Stimulated activated CD8-positive, alpha-beta memory T cell treated with anti-CD3 and anti-CD28 coated beads, Interleukin-4, amount 100 ng/mL, for 24 hours (primary cell): ENCODE data around the gene RNF169.

Source experiments
- DNase-seq: peaks from one replicate; pipeline ENCODE4 v3.0.0-alpha.2; 2020; ENCODE audit warnings: low read depth

The RNF169 gene

GRCh38 chr11:74768172-74768651 lies 19.6 kb downstream of the RNF169 start:
- peak; percentile 10 for DNase-seq

GRCh38 chr11:74769055-74769707 lies 20.5 kb downstream of the RNF169 start:
- DNase-seq, result no peak

- no peak for DNase-seq
Measured at GRCh38 chr11:74770456-74770855, 21.8 kb downstream of the RNF169 start.

GRCh38 chr11:74771139-74771538 lies 22.5 kb downstream of the RNF169 start:
- no peak for DNase-seq

- DNase-seq, result no peak
Measured at GRCh38 chr11:74773476-74773875, 24.8 kb downstream of the RNF169 start.

GRCh38 chr11:74775762-74776161 lies 27.1 kb downstream of the RNF169 start:
- no peak for DNase-seq

GRCh38 chr11:74776546-74776945 lies 27.9 kb downstream of the RNF169 start:
- DNase-seq, result no peak

- DNase-seq, result no peak
Measured at GRCh38 chr11:74777038-74777437, 28.4 kb downstream of the RNF169 start.

- DNase-seq, result no peak
Measured at GRCh38 chr11:74777877-74778276, 29.2 kb downstream of the RNF169 start.

- no peak for DNase-seq
Measured at GRCh38 chr11:74778581-74778980, 29.9 kb downstream of the RNF169 start.

GRCh38 chr11:74780248-74781005 lies 31.8 kb downstream of the RNF169 start:
- no peak for DNase-seq

GRCh38 chr11:74783241-74783871 lies 34.7 kb downstream of the RNF169 start:
- DNase-seq, result no peak

GRCh38 chr11:74784234-74784633 lies 35.6 kb downstream of the RNF169 start:
- DNase-seq, result no peak

GRCh38 chr11:74784726-74785125 lies 36.1 kb downstream of the RNF169 start:
- DNase-seq, result no peak

- DNase-seq, result no peak
Measured at GRCh38 chr11:74786574-74786973, 37.9 kb downstream of the RNF169 start.

GRCh38 chr11:74791333-74792100 lies 42.9 kb downstream of the RNF169 start:
- DNase-seq, result no peak

- no peak for DNase-seq
Measured at GRCh38 chr11:74806267-74806666, 57.6 kb downstream of the RNF169 start.

GRCh38 chr11:74809801-74810200 lies 61.2 kb downstream of the RNF169 start:
- DNase-seq, result no peak

GRCh38 chr11:74815966-74816365 lies 67.3 kb downstream of the RNF169 start:
- no peak for DNase-seq

GRCh38 chr11:74816664-74817063 lies 68.0 kb downstream of the RNF169 start:
- no peak for DNase-seq

- DNase-seq, result no peak
Measured at GRCh38 chr11:74818283-74818946, 69.8 kb downstream of the RNF169 start.

- DNase-seq, result no peak
Measured at GRCh38 chr11:74819400-74819799, 70.8 kb downstream of the RNF169 start.
